Stromal cell of bone marrow (primary cell): Measurements from ENCODE around the gene SPAG6.
A peak's percentile ranks its signal among the peaks of the same experiment; 100 is the strongest.

Experiments
- DNase-seq: peaks from one replicate; pipeline ENCODE4 v3.0.0-alpha.2; 2012; ENCODE audit warnings: low read depth

The SPAG6 gene

DNA sequence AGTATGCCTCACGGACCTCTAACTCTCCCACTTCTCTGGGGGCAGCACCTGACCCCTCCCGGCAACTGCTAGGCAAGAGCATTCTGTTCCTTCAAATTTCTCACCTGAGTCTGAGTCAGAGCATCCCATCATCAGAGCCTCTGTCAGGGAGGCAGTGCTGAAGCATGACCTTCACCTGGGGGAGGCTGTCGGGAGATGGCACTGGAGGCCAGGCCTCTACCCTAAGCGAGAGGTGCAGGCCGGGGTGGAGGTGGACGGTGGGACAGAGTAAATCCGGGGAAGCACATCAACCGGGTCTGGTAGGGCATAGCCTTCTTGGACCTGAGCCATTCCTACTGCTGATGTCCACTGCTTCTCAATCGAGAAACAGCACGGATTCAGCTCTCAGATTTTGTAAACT is 90.4 kb downstream of the SPAG6 start:
- no peak for DNase-seq

DNA sequence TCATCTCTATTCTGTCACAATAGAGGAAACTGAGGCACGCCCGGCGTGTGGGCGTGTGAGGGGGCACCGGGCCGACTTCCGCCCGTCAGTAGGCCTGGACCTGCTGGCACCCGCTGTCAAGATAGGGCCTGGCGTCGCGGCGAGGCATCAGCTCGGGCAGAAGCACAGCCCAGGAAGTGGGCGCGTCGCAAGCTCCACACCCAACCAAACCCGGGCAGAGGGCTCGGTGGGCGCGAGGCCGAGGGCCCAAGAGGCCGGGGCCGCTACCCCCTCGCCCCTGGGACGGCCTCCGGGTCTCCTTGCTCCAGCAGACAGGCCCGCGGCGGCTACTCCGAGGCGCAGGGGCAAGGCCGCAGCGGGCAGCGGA is 91.2 kb downstream of the SPAG6 start:
- no peak for DNase-seq

- peak; percentile 80 for DNase-seq
Measured at GRCh38 chr10:22436893-22437619, 91.8 kb downstream of the SPAG6 start.

DNA sequence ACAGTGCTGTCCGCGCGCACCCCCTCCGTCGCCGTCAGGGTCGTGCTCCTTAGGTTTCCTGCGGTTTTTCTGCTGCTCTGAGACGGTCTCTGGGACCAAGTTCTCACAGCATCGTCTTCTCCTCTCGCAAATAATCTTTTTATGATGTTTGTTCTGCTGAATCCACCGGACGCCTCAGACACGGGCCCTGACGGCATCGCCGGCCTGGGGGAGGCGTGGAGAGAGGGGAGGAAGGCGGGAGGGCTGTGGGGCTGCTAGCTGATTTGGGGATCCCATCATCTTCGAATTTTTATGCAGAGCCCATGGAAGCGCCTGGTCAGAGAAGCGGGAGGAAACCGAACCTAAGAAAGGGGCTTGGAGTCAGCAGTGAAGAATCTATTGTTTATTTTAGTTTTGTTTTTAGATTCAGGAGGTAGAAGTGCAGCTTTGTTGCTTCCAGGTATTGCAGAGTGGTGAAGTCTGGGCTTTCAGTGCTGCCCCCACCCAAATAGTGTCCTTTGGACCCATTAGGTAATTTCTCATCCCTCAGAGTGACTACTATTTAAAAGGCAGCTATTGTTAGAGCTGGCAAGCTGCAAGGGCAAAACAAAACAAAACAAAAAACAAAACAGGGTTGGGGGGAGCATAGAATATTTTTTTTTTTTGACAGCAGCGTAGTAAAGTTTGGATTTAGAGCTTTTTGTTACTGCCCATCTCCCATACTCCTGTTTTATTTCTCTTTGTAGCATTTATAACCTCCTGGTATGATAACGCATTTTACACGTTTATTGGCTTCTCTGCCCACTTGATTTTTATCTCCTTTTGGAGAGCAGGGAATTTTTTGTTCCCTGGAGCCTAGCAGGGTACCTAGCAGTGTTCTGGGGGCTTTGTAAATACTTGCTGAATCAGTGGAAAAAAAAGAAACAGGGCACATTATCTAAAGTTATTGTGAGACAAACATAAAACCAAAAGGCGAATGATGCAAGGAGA is 92.6 kb downstream of the SPAG6 start:
- DNase-seq, result no peak

GRCh38 chr10:22438711-22439110 is 93.4 kb downstream of the SPAG6 start:
- DNase-seq, result no peak

- DNase-seq, result no peak
Measured at GRCh38 chr10:22442063-22442462, 96.8 kb downstream of the SPAG6 start.

DNA sequence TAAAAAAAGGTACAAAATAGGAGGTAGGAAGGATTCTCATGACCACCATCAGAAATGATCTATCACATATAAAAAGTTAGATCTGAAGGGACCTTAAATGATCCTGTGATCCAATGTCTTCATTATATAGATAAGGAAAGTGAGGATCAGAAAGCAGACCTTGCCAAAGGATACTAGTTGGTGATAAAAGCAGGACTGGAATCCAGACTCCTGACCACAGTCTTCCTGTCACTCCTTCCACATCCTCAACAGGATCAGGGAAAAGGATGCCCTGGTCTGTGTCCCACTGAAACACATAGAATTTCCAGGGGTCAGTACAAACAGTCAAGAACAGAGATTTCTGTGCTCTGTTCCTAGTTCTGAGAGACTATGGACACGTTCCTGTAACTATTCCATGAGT is 97.2 kb downstream of the SPAG6 start:
- no peak for DNase-seq

GRCh38 chr10:22443175-22443901 is 98.0 kb downstream of the SPAG6 start:
- no peak for DNase-seq

- DNase-seq, result no peak
Measured at GRCh38 chr10:22444219-22444788, 99.0 kb downstream of the SPAG6 start.

- no peak for DNase-seq
Measured at GRCh38 chr10:22445495-22445894, 100.2 kb downstream of the SPAG6 start.

- no peak for DNase-seq
Measured at GRCh38 chr10:22447068-22447467, 101.8 kb downstream of the SPAG6 start.

GRCh38 chr10:22451346-22451745 is 106.0 kb downstream of the SPAG6 start:
- no peak for DNase-seq

- no peak for DNase-seq
Measured at GRCh38 chr10:22453320-22453719, 108.0 kb downstream of the SPAG6 start.

GRCh38 chr10:22453948-22454591 is 108.8 kb downstream of the SPAG6 start:
- DNase-seq, result no peak

- no peak for DNase-seq
Measured at GRCh38 chr10:22454634-22455033, 109.3 kb downstream of the SPAG6 start.

DNA sequence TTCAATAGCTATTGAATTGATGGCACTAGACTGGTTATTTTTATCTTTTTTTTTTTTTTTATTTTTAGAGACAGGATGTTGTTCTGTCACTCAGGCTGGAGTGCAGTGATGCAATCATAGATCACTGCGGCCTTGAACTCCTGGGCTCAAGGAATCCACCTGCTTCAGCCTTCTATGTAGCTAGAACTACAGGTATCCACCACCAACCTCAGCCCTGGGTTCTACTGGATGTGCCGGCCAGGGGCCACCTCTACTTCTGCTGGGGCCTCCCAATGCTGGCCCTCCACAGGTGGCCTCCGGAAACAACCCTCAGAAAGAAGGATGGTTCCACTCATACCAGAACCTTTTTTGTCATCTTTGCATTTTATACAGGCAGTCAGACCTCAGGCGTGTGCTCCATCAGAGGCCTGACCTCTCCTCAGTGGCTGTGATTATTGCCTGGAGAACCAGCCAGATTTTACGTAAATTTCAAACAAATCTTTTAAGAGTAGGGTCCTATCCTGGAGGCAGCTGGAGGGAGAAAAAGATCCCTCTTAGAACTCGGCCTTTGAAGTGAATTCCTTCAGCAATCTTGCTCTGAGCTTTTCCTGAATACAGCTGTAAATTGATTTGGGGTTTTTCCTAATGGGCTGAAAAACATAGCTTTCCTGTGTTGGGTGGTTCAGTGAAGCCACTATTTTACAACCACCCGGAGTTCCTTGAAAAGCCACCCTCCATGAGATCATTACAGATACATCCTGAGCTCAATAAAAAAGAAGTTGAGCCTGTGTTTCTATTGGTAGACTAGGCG is 110.0 kb downstream of the SPAG6 start:
- DNase-seq, result no peak

GRCh38 chr10:22456486-22456885 is 111.2 kb downstream of the SPAG6 start:
- DNase-seq, result no peak

- DNase-seq, result no peak
Measured at GRCh38 chr10:22458272-22459038, 113.2 kb downstream of the SPAG6 start.

DNA sequence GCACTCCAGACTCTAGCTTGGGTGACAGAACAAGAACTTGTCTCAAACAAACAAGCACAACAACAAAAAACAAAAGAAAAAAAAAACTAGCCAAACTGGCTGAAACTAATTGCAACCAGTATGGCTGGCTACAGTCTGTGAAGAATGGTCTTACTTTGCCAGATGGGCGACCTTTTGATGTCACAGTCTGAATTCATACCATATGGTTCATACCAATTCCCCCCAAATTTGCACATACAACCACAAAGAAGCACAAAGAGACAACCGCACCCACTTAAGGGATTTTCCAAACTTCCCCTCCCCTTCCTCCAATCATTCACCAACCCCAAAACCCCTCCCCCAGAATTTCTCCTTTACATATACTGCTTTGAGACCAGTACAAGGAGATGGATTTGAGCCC is 114.2 kb downstream of the SPAG6 start:
- DNase-seq, result no peak

DNA sequence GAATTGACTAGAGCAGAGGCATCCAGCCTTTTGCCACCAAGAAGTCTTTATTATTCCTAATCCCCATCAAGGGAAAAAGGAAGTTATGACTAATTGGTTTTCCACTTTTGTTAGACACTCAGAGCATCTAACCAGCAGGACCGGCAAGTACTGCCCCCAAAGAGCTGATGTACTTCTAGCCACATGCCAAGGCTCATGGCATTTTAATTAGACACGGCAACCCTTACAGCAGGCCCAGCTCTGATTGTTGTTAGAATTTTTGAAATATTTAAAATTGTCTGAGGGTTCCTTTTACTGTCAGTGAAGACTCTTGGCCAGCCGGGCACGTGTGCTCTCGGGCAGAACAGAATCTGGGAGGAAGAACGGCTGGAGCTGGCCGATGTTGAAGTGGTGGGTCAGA is 114.8 kb downstream of the SPAG6 start:
- no peak for DNase-seq
